K562 (cell line): ENCODE measurements around the gene GYS1. TPM values are rescaled to one million over a fixed set of nuclear protein-coding genes. Genes with fewer than 3 reads are reported as not detected.
A peak's percentile ranks its signal among the peaks of the same experiment; 100 is the strongest.

Experiments used
- ATAC-seq: fragments of 200-7000 bp; cut with Tn5 transposase; 3 replicates; pipeline ENCODE4 v1.9.1; 2020; ENCODE audit warnings: moderate library complexity
- Bru-seq: library from RNA; stranded (reverse); fragments of 400-500 nt; gene quantifications from one replicate; lab custom pipeline; 2021; lab: Mats Ljungman, UMichigan
- BruChase-seq, 2 experiments: library from RNA; stranded (reverse); fragments of 400-500 nt; gene quantifications; one replicate each; lab custom pipeline; 2021; lab: Mats Ljungman, UMichigan
- BruUV-seq: library from RNA; stranded (reverse); fragments of 400-500 nt; replicated peaks from 2 replicates; lab custom pipeline; 2021; lab: Mats Ljungman, UMichigan
- CTCF ChIA-PET: fragments of 300-600 bp; formaldehyde crosslinking; extraction: SDS; loops from one replicate; lab custom pipeline; 2021; ENCODE audit warnings: low intra/inter-chr PET ratio; lab: Yijun Ruan, JAX
- POLR2A ChIA-PET: fragments of 300-600, 350-650 bp; sonication (Branson Sonifier 250); formaldehyde crosslinking; extraction: SDS; loops from one replicate; lab custom pipeline; 2021; ENCODE audit warnings: antibody characterized with exemption, inconsistent platforms; lab: Yijun Ruan, JAX
- DNase-seq, 4 experiments: peaks; one replicate each; pipeline versions ENCODE4 v3.0.0 to v3.0.0-alpha.2; 2011 to 2018; ENCODE audit warnings: low spot score in 3 of 4, mixed read lengths in 3 of 4; ENCODE audit errors: extremely low read depth in 1 of 4
- FAIRE-seq: peaks from 2 replicates; lab custom pipeline; 2011; peaks lifted over from hg19 to GRCh38; lab: Jason Lieb, UNC
- H2AFZ ChIP-seq: 2 replicates; pipeline ENCODE4 v1.6.0; 2011; ENCODE audit warnings: low read depth, low read length, control low read depth, inconsistent platforms
- H3K27ac ChIP-seq: fragments of 200-600 bp; 3 replicates; pipeline ENCODE4 v1.8.0; 2011; ENCODE audit warnings: low read depth, mild to moderate bottlenecking, control low read depth, inconsistent platforms, low read length, moderate library complexity, mixed read lengths; ENCODE audit errors: extremely low read depth
- H3K27me3 ChIP-seq, 2 experiments: fragments of 300-600 bp in 1 of 2; 2 replicates in 1 of 2; 3 replicates in 1 of 2; pipeline versions ENCODE4 v1.6.0 to v1.8.0; 2011; ENCODE audit warnings: inconsistent platforms in 2 of 2, low read length in 2 of 2, mild to moderate bottlenecking in 1 of 2, mixed read lengths in 1 of 2, moderate library complexity in 1 of 2; ENCODE audit not compliant: control insufficient read depth in 2 of 2, insufficient read depth in 2 of 2
- H3K36me3 ChIP-seq: fragments of 300-600 bp; 3 replicates; pipeline ENCODE4 v1.8.0; 2011; ENCODE audit warnings: mild to moderate bottlenecking, low read length, inconsistent platforms; ENCODE audit not compliant: control insufficient read depth, insufficient read depth
- H3K4me1 ChIP-seq, 2 experiments: fragments of 200-600 bp in 1 of 2; replicated peaks in 1 of 2; 2 replicates in 1 of 2; 3 replicates in 1 of 2; pipeline versions ENCODE4 v1.5.1 to v1.8.0; 2011; ENCODE audit warnings: inconsistent platforms in 2 of 2, low read length in 2 of 2, mild to moderate bottlenecking in 1 of 2, mixed read lengths in 1 of 2, moderate library complexity in 1 of 2; ENCODE audit not compliant: control insufficient read depth in 2 of 2, insufficient read depth in 2 of 2
- H3K4me2 ChIP-seq: 2 replicates; pipeline ENCODE4 v1.6.1; 2011; ENCODE audit warnings: low read length, control low read depth, inconsistent platforms, mixed read lengths; ENCODE audit not compliant: insufficient read depth
- H3K4me3 ChIP-seq: fragments of 200-600 bp; sonication (generic), shearing (Covaris generic); 2 replicates; pipeline ENCODE4 v1.5.1; 2016; ENCODE audit warnings: control low read depth, inconsistent platforms
- H3K79me2 ChIP-seq: fragments of 200-600 bp; 3 replicates; pipeline ENCODE4 v1.8.0; 2011; ENCODE audit warnings: low read length, inconsistent platforms; ENCODE audit not compliant: control insufficient read depth, insufficient read depth
- H3K9ac ChIP-seq, 2 experiments: 2 replicates each; pipeline versions ENCODE4 v1.6.0 to v1.6.1; 2011; ENCODE audit warnings: low read depth in 2 of 2, low read length in 2 of 2, control low read depth in 1 of 2, inconsistent platforms in 1 of 2, mild to moderate bottlenecking in 1 of 2, mixed read lengths in 1 of 2; ENCODE audit not compliant: insufficient read depth in 1 of 2
- H3K9me1 ChIP-seq: one replicate; pipeline ENCODE4 v1.6.0; 2011; ENCODE audit warnings: inconsistent platforms, mild to moderate bottlenecking, low read length, moderate library complexity; ENCODE audit not compliant: control insufficient read depth, insufficient read depth
- H3K9me3 ChIP-seq: replicated peaks from 2 replicates; pipeline ENCODE4 v1.5.1; 2011; ENCODE audit warnings: low read depth, low read length, inconsistent platforms; ENCODE audit not compliant: control insufficient read depth, insufficient read depth
- H4K20me1 ChIP-seq: replicated peaks from 2 replicates; pipeline ENCODE4 v1.6.1; 2011; ENCODE audit warnings: low read length, inconsistent platforms, mixed read lengths; ENCODE audit not compliant: control insufficient read depth, insufficient read depth
- ARID2 ChIP-seq: fragments of 450-650 bp; IDR thresholded peaks from 2 replicates; pipeline ENCODE4 v1.6.1; 2017; ENCODE audit warnings: antibody characterized with exemption, mild to moderate bottlenecking
- CHD1 ChIP-seq: fragments of 200-600 bp; sonication (generic); IDR thresholded peaks from one replicate; pipeline ENCODE4 v1.6.1; 2012; ENCODE audit warnings: mild to moderate bottlenecking, moderate library complexity, low read length, inconsistent platforms
- DLX4 ChIP-seq: fragments of 250-450 bp; sonication (Bioruptor Pico); IDR thresholded peaks from 2 replicates; pipeline ENCODE4 v1.6.1; 2021; ENCODE audit warnings: mild to moderate bottlenecking
- E4F1 ChIP-seq: fragments of 250-450 bp; sonication (Bioruptor Pico); IDR thresholded peaks from 2 replicates; pipeline ENCODE4 v1.5.0; 2021; ENCODE audit warnings: mild to moderate bottlenecking, borderline replicate concordance
- MLX ChIP-seq, 2 experiments: fragments of 450-650 bp in 1 of 2; sonication (generic) in 1 of 2; formaldehyde crosslinking; conservative IDR thresholded peaks; 2 replicates each; pipeline versions ENCODE4 v1.4.0 to v1.8.1; 2020 to 2022; ENCODE audit warnings: mild to moderate bottlenecking in 1 of 2, missing genetic modification reagents in 1 of 2
- POLR2AphosphoS2 ChIP-seq: IDR thresholded peaks from 2 replicates; pipeline ENCODE4 v1.6.1; 2012; ENCODE audit warnings: low read length, improper control_type of control experiment
- SP2 ChIP-seq: IDR thresholded peaks from 2 replicates; pipeline ENCODE4 v1.6.1; 2011; ENCODE audit warnings: mild to moderate bottlenecking, low read depth, low read length, moderate library complexity; ENCODE audit not compliant: poor library complexity, severe bottlenecking; ENCODE audit errors: extremely low read depth
- ZNF639 ChIP-seq, 2 experiments: fragments of 200-800 bp in 1 of 2; sonication (Bioruptor generic) in 1 of 2; sonication (generic) in 1 of 2; formaldehyde crosslinking in 1 of 2; IDR thresholded peaks in 1 of 2; conservative IDR thresholded peaks in 1 of 2; 2 replicates each; pipeline versions ENCODE4 v1.5.0 to v1.6.1; 2016 to 2020; ENCODE audit warnings: missing compliant biosample characterization in 1 of 2, missing genetic modification characterization in 1 of 2, missing genetic modification reagents in 1 of 2
- WGBS: fragments of 100-300 bp; shearing (Covaris generic); methylation state at CpG from one replicate; pipeline ENCODE4 v1.1.6; 2016; ENCODE audit warnings: low coverage, mixed read lengths; ENCODE audit not compliant: insufficient coverage; ENCODE audit errors: missing lambda C conversion rate; 5-methylcytosine and 5-hydroxymethylcytosine counted together
- in situ Hi-C: fragments of 300-500 bp; cut with MboI; formaldehyde crosslinking; loops from 4 replicates; pipeline ENCODE4 v1.15.0; 2018; ENCODE audit warnings: inconsistent platforms, mixed read lengths
- intact Hi-C: fragments of 100-400 bp; cut with micrococcal nuclease; formaldehyde crosslinking; loops from 2 replicates; pipeline ENCODE4 v1.14.2; 2022
- long read RNA-seq, 3 experiments: library from polyadenylated mRNA in 2 of 3; library from RNA in 1 of 3; unstranded in 2 of 3; stranded (forward) in 1 of 3; transcript quantifications; one replicate each; pipeline ENCODE4 v2.0.0, GENCODE V29; 2019 to 2022
- polyA minus RNA-seq, 3 experiments: library from RNA; depleted of rRNA, polyadenylated mRNA; stranded (reverse); fragments of >200 nt; gene quantifications; 2 replicates each; pipeline ENCODE4 v1.2.3, GENCODE V29; 2011
- polyA plus RNA-seq, 8 experiments: library from polyadenylated mRNA; depleted of rRNA in 4 of 8; stranded (reverse) in 5 of 8; unstranded in 3 of 8; fragments of >200 nt; fragmentation: Nextera tagmentation in 2 of 8; fragmentation: Illumina TruSeq in 1 of 8; extraction: Ambion mirVana in 2 of 8; extraction: Trizol in 1 of 8; gene quantifications; 2 replicates each; pipeline versions ENCODE4 v1.2.1 to v1.2.3, GENCODE V29; 2011 to 2014; ENCODE audit warnings: inconsistent platforms in 1 of 8, missing spikeins in 1 of 8
- total RNA-seq, 7 experiments: library from RNA; depleted of rRNA in 6 of 7; stranded (reverse); fragments of >200 nt in 6 of 7; fragmentation: Illumina TruSeq in 2 of 7; extraction: Trizol in 2 of 7; gene quantifications; 2 replicates each; pipeline versions ENCODE4 v1.2.1 to v1.2.3, GENCODE V29; 2011 to 2021; ENCODE audit warnings: low replicate concordance in 1 of 7

The GYS1 gene
- 36.8 and 78.5 TPM in 2 replicates for total RNA-seq (2011; cell fraction: chromatin; rRNA removed; ENCODE audit: low replicate concordance)
- 40.7 and 40.9 TPM in 2 replicates for total RNA-seq (2011; cell fraction: nucleolus; rRNA removed)
- 28.8 and 32.4 TPM in 2 replicates for total RNA-seq (2011; cell fraction: nucleoplasm; rRNA removed)
- 12.9 and 20.5 TPM in 2 replicates for total RNA-seq (2014; rRNA removed)
- 8.8 and 11.3 TPM in 2 replicates for total RNA-seq (2014; rRNA removed; fragmentation: Illumina TruSeq; extraction: Trizol)
- 15.2 and 18.4 TPM in 2 replicates for total RNA-seq (2015; rRNA removed; fragmentation: Illumina TruSeq; extraction: Trizol)
- total RNA-seq (2021) = 26.1 and 28.1 TPM in 2 replicates
- 26.0 and 26.7 TPM in 2 replicates for polyA plus RNA-seq (2011; rRNA removed)
- polyA plus RNA-seq (2011; cell fraction: cytosol; rRNA removed) = 26.7 and 37.5 TPM in 2 replicates
- polyA plus RNA-seq (2011; cell fraction: nucleus; rRNA removed) = 26.4 and 41.7 TPM in 2 replicates
- polyA plus RNA-seq (2012) = 20.3 and 23.1 TPM in 2 replicates
- polyA plus RNA-seq (2014; fragmentation: Illumina TruSeq; extraction: Trizol) = 31.1 and 32.2 TPM in 2 replicates
- polyA plus RNA-seq (2014; fragmentation: Nextera tagmentation; extraction: Ambion mirVana) = 1 to 10 TPM; 1.9 to 2.2 TPM
- 18.0 and 24.3 TPM in 2 replicates for polyA plus RNA-seq (2014; rRNA removed)
- 15.7 and 26.2 TPM in 2 replicates for polyA minus RNA-seq (2011; rRNA and poly(A)+ RNA removed)
- polyA minus RNA-seq (2011; cell fraction: cytosol; rRNA and poly(A)+ RNA removed) = 20.6 and 25.9 TPM in 2 replicates
- 13.2 and 13.8 TPM in 2 replicates for polyA minus RNA-seq (2011; cell fraction: nucleus; rRNA and poly(A)+ RNA removed)
- Bru-seq, nascent RNA = percentile 65 among the genes with signal in this experiment
- percentile 58 among the genes with signal in this experiment for BruChase-seq, experiment 1, labeled RNA remaining after a 2-hour chase
- BruChase-seq, experiment 2, labeled RNA remaining after a 6-hour chase = percentile 61 among the genes with signal in this experiment
- long read RNA-seq, experiment 1, partial matches to known transcripts = 1 of 18 reads
- long read RNA-seq, experiment 1, other reads (novel, unspliced or antisense) = 16 of 18 reads
- long read RNA-seq, experiment 2, transcript GYS1-202 (16 exons, 3,574 nt) = major isoform, 18 of 42 reads
- long read RNA-seq, experiment 2, partial matches to known transcripts = 11 of 42 reads
- long read RNA-seq, experiment 2, other reads (novel, unspliced or antisense) = 13 of 42 reads
- long read RNA-seq, experiment 3, partial matches to known transcripts = 1 of 3 reads
- long read RNA-seq, experiment 3, other reads (novel, unspliced or antisense) = 1 of 3 reads

- Histone ChIP-seq H3K9me3 (no peaks in the 10 kb centered on the region), H3K4me3 (peak within 1 kb of the TSS; percentile 87), H3K36me3 (peaks cover 46% of the 10 kb centered on the region), H2AFZ (peak within 1 kb of the TSS; percentile 88), H3K27me3 (no peaks in the 10 kb centered on the region), H3K79me2 (peaks cover 76% of the 10 kb centered on the region), H3K9me1 (no peaks in the 10 kb centered on the region), H3K9ac (peak within 1 kb of the TSS; percentile 94 to 95), H3K4me1 (peaks cover 5 to 30% of the 10 kb centered on the region in 2 experiments; a peak in 4 of 5 replicates), H4K20me1 (no peaks in the 10 kb centered on the region), H3K27ac (peak within 1 kb of the TSS; percentile 91), H3K4me2 (peak within 1 kb of the TSS; percentile 99)
- CTCF ChIA-PET = interaction anchor here (0.7 kb wide), 1 partner anchor 115 kb away, joined by 3 read pairs; no protein-coding TSS in a partner anchor
- FAIRE-seq (peak; percentile 100), ATAC-seq (peak; percentile 95), DNase-seq (peak; percentile 98 to 100 (median 99))
- BruUV-seq = TSS peak; percentile 69
- WGBS = 1% methylated on average over 54 of the region's 56 CpGs
- intact Hi-C loops = loop anchor here (10.0 kb wide), 2 partner anchors 161 to 231 kb away; partner anchors contain the start of genes HRC and TRPM4
- in situ Hi-C loops = no loop called here
- POLR2A ChIA-PET = interaction anchor here (0.6 to 3.0 kb wide), 20 partner anchors 8 to 1153 kb away, joined by 3 to 42 read pairs (median 4); partner anchors contain the start of genes FTL and SLC6A16
- TF ChIP-seq CHD1 (no peak), POLR2AphosphoS2 (no peak), ZNF639 (CRISPR knock-in tag; conservative IDR thresholded peaks at IDR 0.05 in 1 of 2, IDR thresholded peaks at IDR 0.05 in 1 of 2) (no peak), DLX4 (no peak), ARID2 (no peak), E4F1 (no peak), SP2 (peak; percentile 93), MLX (CRISPR knock-in tag; conservative IDR thresholded peaks at IDR 0.05) (no peak)
Measured at GRCh38 chr19:48993175-48994034, at the start of gene GYS1, which contains the start of gene RUVBL2. TSS of gene GYS1 (minus strand) at chr19:48993309. CDS start at chr19:48993112, 197 bp downstream. TSS of gene RUVBL2 (plus strand) at chr19:48993887. CDS start at chr19:48993912, 25 bp downstream.
